PC-9 (cell line): ENCODE results near the gene ROBO2.

Source experiments
- EZH2 ChIP-seq: fragments of 200-600 bp; sonication (generic); IDR thresholded peaks from 2 replicates; pipeline ENCODE4 v1.8.0; 2017; ENCODE audit warnings: antibody characterized with exemption, low read depth
- TF ChIP-seq, protein P1 (sequence below): fragments of 200-600 bp; sonication (generic); conservative IDR thresholded peaks from 2 replicates; pipeline ENCODE4 v1.6.1; 2017; ENCODE audit warnings: mixed run types, antibody characterized with exemption, mild to moderate bottlenecking, moderate library complexity

DNA sequence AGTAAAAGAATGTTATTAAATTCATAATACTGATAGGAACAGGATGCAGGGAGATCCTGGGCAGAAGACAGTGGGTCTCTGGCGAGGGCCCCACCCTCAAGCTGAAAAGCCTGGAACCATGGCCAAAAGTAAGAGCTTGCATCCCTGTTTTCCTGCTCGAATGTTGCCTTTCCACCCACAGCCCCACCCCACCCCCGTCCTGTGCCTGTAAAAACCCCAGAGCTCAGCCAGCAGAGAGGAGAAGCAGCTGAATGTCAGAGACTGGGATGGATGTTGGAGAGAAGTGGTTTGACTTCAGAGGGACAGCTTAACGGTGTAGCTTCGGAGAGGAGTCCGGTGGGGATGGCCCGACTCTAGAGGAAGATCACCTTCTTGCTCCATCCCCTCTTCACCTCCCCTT lies 207.9 kb downstream of the ROBO2 start:
- TF ChIP-seq, protein P1, sequence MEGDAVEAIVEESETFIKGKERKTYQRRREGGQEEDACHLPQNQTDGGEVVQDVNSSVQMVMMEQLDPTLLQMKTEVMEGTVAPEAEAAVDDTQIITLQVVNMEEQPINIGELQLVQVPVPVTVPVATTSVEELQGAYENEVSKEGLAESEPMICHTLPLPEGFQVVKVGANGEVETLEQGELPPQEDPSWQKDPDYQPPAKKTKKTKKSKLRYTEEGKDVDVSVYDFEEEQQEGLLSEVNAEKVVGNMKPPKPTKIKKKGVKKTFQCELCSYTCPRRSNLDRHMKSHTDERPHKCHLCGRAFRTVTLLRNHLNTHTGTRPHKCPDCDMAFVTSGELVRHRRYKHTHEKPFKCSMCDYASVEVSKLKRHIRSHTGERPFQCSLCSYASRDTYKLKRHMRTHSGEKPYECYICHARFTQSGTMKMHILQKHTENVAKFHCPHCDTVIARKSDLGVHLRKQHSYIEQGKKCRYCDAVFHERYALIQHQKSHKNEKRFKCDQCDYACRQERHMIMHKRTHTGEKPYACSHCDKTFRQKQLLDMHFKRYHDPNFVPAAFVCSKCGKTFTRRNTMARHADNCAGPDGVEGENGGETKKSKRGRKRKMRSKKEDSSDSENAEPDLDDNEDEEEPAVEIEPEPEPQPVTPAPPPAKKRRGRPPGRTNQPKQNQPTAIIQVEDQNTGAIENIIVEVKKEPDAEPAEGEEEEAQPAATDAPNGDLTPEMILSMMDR, result no peak
- TF ChIP-seq EZH2, result no peak
